OCI-LY3 (cell line): ENCODE measurements around the gene ADAM33.

Experiments
- H2AFZ ChIP-seq: fragments of 200-600, 300-600 bp; shearing (Covaris generic); 2 replicates; pipeline ENCODE4 v1.6.0; 2014; ENCODE audit warnings: antibody characterized with exemption, low read depth, low read length
- H3K27ac ChIP-seq: fragments of 200-600, 300-600 bp; sonication (generic); 2 replicates; pipeline ENCODE4 v1.5.1; 2014; ENCODE audit warnings: mild to moderate bottlenecking, low read length, moderate library complexity, mixed read lengths
- H3K27me3 ChIP-seq: fragments of 200-600, 300-600 bp; sonication (generic); 2 replicates; pipeline ENCODE4 v1.6.1; 2014; ENCODE audit warnings: low read depth, low read length, mixed read lengths
- H3K36me3 ChIP-seq: fragments of 200-600, 300-600 bp; sonication (generic); replicated peaks from 2 replicates; pipeline ENCODE3; 2014; ENCODE audit warnings: low read depth, low read length, mixed read lengths
- H3K4me1 ChIP-seq: fragments of 300-600, 200-600 bp; sonication (generic); 2 replicates; pipeline ENCODE4 v1.6.1; 2014; ENCODE audit warnings: low read length, mixed read lengths
- H3K4me2 ChIP-seq: fragments of 200-600, 300-600 bp; sonication (generic); 2 replicates; pipeline ENCODE4 v1.6.1; 2014; ENCODE audit warnings: low read length, mixed read lengths
- H3K4me3 ChIP-seq: fragments of 300-600, 200-600 bp; sonication (generic); 2 replicates; pipeline ENCODE4 v1.5.1; 2014; ENCODE audit warnings: antibody characterized with exemption, mild to moderate bottlenecking, low read length, moderate library complexity
- H3K79me2 ChIP-seq: fragments of 300-600, 200-600 bp; shearing (Covaris generic); 2 replicates; pipeline ENCODE4 v1.6.1; 2014; ENCODE audit warnings: mild to moderate bottlenecking, low read length, mixed read lengths
- H3K9ac ChIP-seq: fragments of 300-600, 200-600 bp; shearing (Covaris generic); 2 replicates; pipeline ENCODE4 v1.6.0; 2014; ENCODE audit warnings: mild to moderate bottlenecking, low read length, moderate library complexity
- H3K9me3 ChIP-seq: fragments of 200-600, 300-600 bp; shearing (Covaris generic); 2 replicates; pipeline ENCODE4 v1.6.1; 2014; ENCODE audit warnings: low read length, mixed read lengths; ENCODE audit not compliant: insufficient read depth
- H4K20me1 ChIP-seq: fragments of 200-600, 300-600 bp; sonication (generic); 2 replicates; pipeline ENCODE4 v1.6.1; 2016; ENCODE audit warnings: low read length, mixed read lengths; ENCODE audit not compliant: insufficient read depth
- EZH2phosphoT487 ChIP-seq: fragments of 200-600 bp; shearing (Covaris generic); IDR thresholded peaks from 2 replicates; pipeline ENCODE4 v1.6.1; 2018; ENCODE audit warnings: antibody characterized with exemption, mixed run types, low read depth
- TF ChIP-seq, protein P1 (sequence below): fragments of 200-600, 300-600 bp; sonication (generic); IDR thresholded peaks from 2 replicates; pipeline ENCODE4 v1.5.1; 2014; ENCODE audit warnings: antibody characterized with exemption, low read length, low read depth

The ADAM33 gene

DNA sequence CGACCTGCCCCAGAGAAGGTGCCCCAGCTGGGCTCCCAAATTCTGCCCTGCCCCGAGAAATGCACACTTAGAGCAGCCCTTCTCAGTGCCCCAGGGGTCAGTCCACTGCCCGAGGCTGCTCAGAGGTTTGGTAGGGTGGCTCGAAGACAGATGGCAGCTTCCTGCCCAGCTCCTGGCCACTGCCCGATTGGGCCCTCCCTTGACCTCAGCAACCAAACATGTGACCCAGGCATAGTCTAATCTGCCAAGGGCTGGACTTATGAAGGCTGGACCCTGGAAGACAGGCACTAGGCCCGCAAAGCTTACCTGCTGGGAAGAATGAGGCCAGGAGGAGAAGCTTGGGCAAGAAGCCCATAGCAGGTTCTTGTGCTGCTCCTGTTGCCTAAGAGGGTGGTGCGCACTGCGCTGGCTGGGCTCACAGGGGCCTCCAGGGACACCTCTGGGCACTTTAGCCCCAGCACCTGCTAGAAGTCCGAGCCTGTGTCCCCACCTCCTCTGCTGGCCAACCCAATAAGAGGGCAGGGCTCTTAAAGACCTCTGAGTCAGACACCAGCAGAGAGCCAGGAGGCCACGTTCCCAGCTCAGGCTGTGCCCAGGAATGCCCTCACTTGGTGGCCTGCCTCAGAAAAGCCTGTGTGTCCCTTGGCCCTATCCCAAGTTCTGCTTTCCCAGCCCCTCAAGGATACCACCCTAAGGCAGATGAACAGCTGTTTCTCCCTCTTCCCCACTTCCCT is 25.1 kb upstream of the ADAM33 start:
- no peak overlapping the region for H3K4me2 ChIP-seq
- no peak for TF ChIP-seq EZH2phosphoT487
- TF ChIP-seq, protein P1, sequence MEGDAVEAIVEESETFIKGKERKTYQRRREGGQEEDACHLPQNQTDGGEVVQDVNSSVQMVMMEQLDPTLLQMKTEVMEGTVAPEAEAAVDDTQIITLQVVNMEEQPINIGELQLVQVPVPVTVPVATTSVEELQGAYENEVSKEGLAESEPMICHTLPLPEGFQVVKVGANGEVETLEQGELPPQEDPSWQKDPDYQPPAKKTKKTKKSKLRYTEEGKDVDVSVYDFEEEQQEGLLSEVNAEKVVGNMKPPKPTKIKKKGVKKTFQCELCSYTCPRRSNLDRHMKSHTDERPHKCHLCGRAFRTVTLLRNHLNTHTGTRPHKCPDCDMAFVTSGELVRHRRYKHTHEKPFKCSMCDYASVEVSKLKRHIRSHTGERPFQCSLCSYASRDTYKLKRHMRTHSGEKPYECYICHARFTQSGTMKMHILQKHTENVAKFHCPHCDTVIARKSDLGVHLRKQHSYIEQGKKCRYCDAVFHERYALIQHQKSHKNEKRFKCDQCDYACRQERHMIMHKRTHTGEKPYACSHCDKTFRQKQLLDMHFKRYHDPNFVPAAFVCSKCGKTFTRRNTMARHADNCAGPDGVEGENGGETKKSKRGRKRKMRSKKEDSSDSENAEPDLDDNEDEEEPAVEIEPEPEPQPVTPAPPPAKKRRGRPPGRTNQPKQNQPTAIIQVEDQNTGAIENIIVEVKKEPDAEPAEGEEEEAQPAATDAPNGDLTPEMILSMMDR: no peak
- H3K9me3 ChIP-seq: no peaks in the 10 kb centered on the region

DNA sequence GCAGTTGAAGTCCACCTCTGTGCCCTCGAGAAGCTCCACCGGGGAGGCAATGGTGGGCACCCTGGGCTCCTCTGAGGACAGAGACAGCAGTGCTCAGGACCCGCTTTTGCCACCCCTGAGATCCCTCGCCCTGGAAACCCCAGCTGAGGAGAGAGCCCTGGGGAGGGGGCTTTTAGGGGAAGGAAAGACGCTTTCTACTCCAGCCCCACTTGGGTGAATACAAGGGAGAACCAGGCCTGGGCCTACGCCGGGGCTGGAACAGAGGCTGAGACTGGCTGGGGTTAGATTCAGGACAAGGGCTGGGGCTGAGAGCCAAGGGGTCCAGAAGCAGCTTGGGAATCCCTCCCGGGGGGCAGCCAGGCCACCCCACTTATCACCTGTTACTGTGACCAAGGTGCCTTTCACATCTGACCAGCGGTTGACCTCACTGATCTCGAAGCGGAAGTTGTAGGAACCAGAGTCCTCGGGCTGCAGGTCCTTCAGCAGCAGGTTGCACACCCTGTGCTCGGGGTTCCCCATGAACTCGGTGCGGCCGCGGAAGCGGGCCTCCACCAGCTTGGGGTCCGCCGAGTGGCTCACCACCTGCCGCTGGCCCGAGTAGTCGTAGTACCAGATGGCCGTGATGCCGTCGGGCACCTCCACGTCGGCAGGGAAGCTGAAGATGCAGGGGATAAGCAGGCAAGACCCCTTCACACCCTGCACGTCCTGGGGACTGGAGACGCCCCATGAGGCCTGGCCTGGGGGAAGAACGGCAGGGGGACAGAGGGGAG is 24.3 kb upstream of the ADAM33 start:
- H3K4me1 ChIP-seq: no peaks in the 10 kb centered on the region

More for the DNA sequence above, 25.1 kb upstream of the ADAM33 start:
- Histone ChIP-seq H3K4me3 (no peak overlapping the region), H2AFZ (no peak overlapping the region), H3K36me3 (no peaks in the 10 kb centered on the region), H3K27ac (no peak overlapping the region), H4K20me1 (no peaks in the 10 kb centered on the region), H3K27me3 (peaks cover 12% of the 10 kb centered on the region; the same call in 1 of the 2 replicates), H3K4me1 (no peaks in the 10 kb centered on the region), H3K9ac (no peak overlapping the region), H3K79me2 (no peaks in the 10 kb centered on the region)

DNA sequence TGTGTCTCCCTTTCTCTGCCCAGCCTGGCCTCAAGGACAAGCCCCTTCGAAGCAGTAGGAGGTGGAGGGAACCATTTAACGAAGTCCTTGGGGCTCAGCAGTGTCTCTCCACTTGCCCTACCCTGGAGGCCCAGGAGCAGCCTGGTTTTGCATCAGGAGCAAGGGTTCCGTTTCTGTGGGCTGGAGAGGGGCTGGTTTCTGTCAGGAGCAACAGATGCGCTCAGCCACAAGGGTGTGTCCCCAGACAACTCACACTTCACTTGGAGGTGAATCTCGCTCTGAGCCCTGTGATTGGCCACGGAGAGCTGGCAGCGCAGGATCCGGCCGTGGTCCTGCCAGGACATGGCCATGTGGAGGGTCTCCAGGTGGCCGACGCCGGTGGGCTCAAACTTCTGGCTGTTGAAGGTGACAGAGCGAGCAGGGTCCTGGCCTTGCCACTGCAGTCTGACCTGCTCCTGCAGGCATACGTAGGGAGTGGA is 23.7 kb upstream of the ADAM33 start:
- H3K4me2 ChIP-seq: no peak overlapping the region
- no peak overlapping the region for H2AFZ ChIP-seq
- H3K9me3 ChIP-seq: no peaks in the 10 kb centered on the region
- TF ChIP-seq EZH2phosphoT487: no peak
- TF ChIP-seq, protein P1: no peak
- no peak overlapping the region for H3K4me3 ChIP-seq
- no peaks in the 10 kb centered on the region for H3K79me2 ChIP-seq
- H3K4me1 ChIP-seq: no peaks in the 10 kb centered on the region
- peaks cover 12% of the 10 kb centered on the region; the same call in 1 of the 2 replicates for H3K27me3 ChIP-seq
- H3K36me3 ChIP-seq: no peaks in the 10 kb centered on the region
- H4K20me1 ChIP-seq: no peaks in the 10 kb centered on the region
- H3K27ac ChIP-seq: no peak overlapping the region
- no peak overlapping the region for H3K9ac ChIP-seq

More for the DNA sequence above, 24.3 kb upstream of the ADAM33 start:
- H3K4me3 ChIP-seq: no peak overlapping the region
- peaks cover 12% of the 10 kb centered on the region; the same call in 1 of the 2 replicates for H3K27me3 ChIP-seq
- H3K9ac ChIP-seq: no peak overlapping the region
- no peaks in the 10 kb centered on the region for H3K9me3 ChIP-seq
- no peaks in the 10 kb centered on the region for H3K79me2 ChIP-seq
- no peak overlapping the region for H3K4me2 ChIP-seq
- TF ChIP-seq EZH2phosphoT487: no peak
- TF ChIP-seq, protein P1: no peak
- no peaks in the 10 kb centered on the region for H4K20me1 ChIP-seq
- no peaks in the 10 kb centered on the region for H3K36me3 ChIP-seq
- H3K27ac ChIP-seq: no peak overlapping the region
- no peak overlapping the region for H2AFZ ChIP-seq

DNA sequence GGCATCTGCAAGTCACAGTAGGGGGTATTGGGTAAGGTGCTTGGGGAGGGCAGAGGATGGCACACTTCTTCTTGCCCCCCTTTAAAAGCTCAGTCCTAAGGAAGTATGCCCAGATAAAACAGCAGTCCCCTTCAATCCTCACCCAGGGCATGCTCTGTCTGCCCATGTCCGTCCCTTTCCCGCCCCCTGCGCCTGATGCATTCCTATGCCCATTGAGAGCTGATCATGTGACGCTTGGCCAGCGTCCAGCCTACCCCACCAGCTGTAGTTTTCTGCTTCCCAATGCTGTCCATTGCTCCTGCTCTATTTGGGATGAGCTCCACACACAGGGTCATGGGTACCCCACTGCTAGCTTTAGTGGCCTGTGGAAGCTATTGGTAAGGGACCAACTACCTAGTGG is 22.3 kb upstream of the ADAM33 start:
- H3K4me1 ChIP-seq: no peaks in the 10 kb centered on the region
- no peak overlapping the region for H3K9ac ChIP-seq
- H3K9me3 ChIP-seq: no peaks in the 10 kb centered on the region
- no peak overlapping the region for H3K4me3 ChIP-seq
- H3K4me2 ChIP-seq: no peak overlapping the region
- no peaks in the 10 kb centered on the region for H3K79me2 ChIP-seq
- TF ChIP-seq, protein P1: no peak
- TF ChIP-seq EZH2phosphoT487: no peak
- H3K27me3 ChIP-seq: peaks cover 4% of the 10 kb centered on the region; the same call in 1 of the 2 replicates
- no peak overlapping the region for H3K27ac ChIP-seq
- no peaks in the 10 kb centered on the region for H4K20me1 ChIP-seq
- H2AFZ ChIP-seq: no peak overlapping the region
- H3K36me3 ChIP-seq: no peaks in the 10 kb centered on the region
